T-cell (primary cell): Measurements from ENCODE around the gene LPO. TPM values are rescaled to one million over a fixed set of nuclear protein-coding genes. Genes with fewer than 3 reads are reported as not detected.

Source experiments
- ATAC-seq, 4 experiments: fragments of 200-7000 bp in 3 of 4; fragments of 150-1000 bp in 1 of 4; cut with Tn5 transposase; replicated peaks in 1 of 4; 1 replicate in 3 of 4; 2 replicates in 1 of 4; pipeline ENCODE4 v1.10.0; 2021; ENCODE audit warnings: moderate library complexity in 3 of 4, mild to moderate bottlenecking in 2 of 4, moderate number of reproducible peaks in 1 of 4
- CTCF ChIA-PET, 2 donors: fragments of 300-600 bp; sonication (Branson Sonifier 250); formaldehyde crosslinking; loops; one replicate each; lab custom pipeline; 2022; ENCODE audit warnings: antibody characterized with exemption in 2 of 2; lab: Charles Lee
- POLR2A ChIA-PET, 2 donors: fragments of 300-600 bp; sonication (Branson Sonifier 250); formaldehyde crosslinking; loops; one replicate each; lab custom pipeline; 2022; ENCODE audit warnings: antibody characterized with exemption in 2 of 2; lab: Charles Lee
- DNase-seq, 35 experiments: peaks; one replicate each; pipeline versions ENCODE4 v3.0.0 to v3.0.0-alpha.2; 2013 to 2023
- H3K27ac ChIP-seq: one replicate; pipeline ENCODE4 v1.5.1; 2013; ENCODE audit warnings: low read length
- H3K27me3 ChIP-seq, 2 experiments: replicated peaks in 1 of 2; 1 replicate in 1 of 2; 2 replicates in 1 of 2; pipeline versions ENCODE4 v1.6.1 to v1.7.0; 2013; ENCODE audit warnings: low read length in 1 of 2, mixed read lengths in 1 of 2; ENCODE audit not compliant: control insufficient read depth in 2 of 2, insufficient read depth in 2 of 2; ENCODE audit errors: extremely low read depth in 1 of 2
- H3K36me3 ChIP-seq, 2 donors: 1 replicate in 1 of 2; 2 replicates in 1 of 2; pipeline versions ENCODE4 v1.6.1 to v1.7.0; 2013; ENCODE audit warnings: low read length in 1 of 2; ENCODE audit not compliant: control insufficient read depth in 2 of 2, insufficient read depth in 1 of 2; ENCODE audit errors: extremely low read depth in 1 of 2
- H3K4me1 ChIP-seq, 2 experiments: 1 replicate in 1 of 2; 2 replicates in 1 of 2; pipeline versions ENCODE4 v1.6.1 to v1.7.0; 2013; ENCODE audit warnings: low read length in 2 of 2, mixed read lengths in 1 of 2; ENCODE audit not compliant: insufficient read depth in 2 of 2, control insufficient read depth in 1 of 2; ENCODE audit errors: extremely low read depth in 1 of 2
- H3K4me3 ChIP-seq, 2 donors: 1 replicate in 1 of 2; 2 replicates in 1 of 2; pipeline versions ENCODE4 v1.5.1 to v1.7.0; 2013; ENCODE audit warnings: mild to moderate bottlenecking in 2 of 2, low read length in 1 of 2, moderate library complexity in 1 of 2; ENCODE audit not compliant: control insufficient read depth in 1 of 2; ENCODE audit errors: extremely low read depth in 1 of 2
- H3K9me3 ChIP-seq: 2 replicates; pipeline ENCODE4 v1.7.0; 2013
- H3K27ac Mint-ChIP-seq, 2 donors: one replicate each; pipeline ENCODE4 v1.8.0; 2020 to 2021; ENCODE audit warnings: mild to moderate bottlenecking in 2 of 2, mixed read lengths in 2 of 2
- H3K27me3 Mint-ChIP-seq, 2 donors: one replicate each; pipeline ENCODE4 v1.8.0; 2021 to 2022; ENCODE audit warnings: mixed read lengths in 2 of 2
- H3K36me3 Mint-ChIP-seq: one replicate; pipeline ENCODE4 v1.8.0; 2021; ENCODE audit warnings: mixed read lengths
- H3K4me1 Mint-ChIP-seq, 3 donors: one replicate each; pipeline ENCODE4 v1.8.0; 2020 to 2022; ENCODE audit warnings: mixed read lengths in 3 of 3, mild to moderate bottlenecking in 1 of 3
- H3K4me3 Mint-ChIP-seq, 3 donors: one replicate each; pipeline ENCODE4 v1.8.0; 2020 to 2022; ENCODE audit warnings: mild to moderate bottlenecking in 3 of 3, mixed read lengths in 3 of 3, moderate library complexity in 3 of 3
- H3K9me3 Mint-ChIP-seq, 3 donors: one replicate each; pipeline ENCODE4 v1.8.0; 2020 to 2022; ENCODE audit warnings: mixed read lengths in 3 of 3
- WGBS: methylation state at CpG from one replicate; pipeline ENCODE4 v1.1.5; 2013; ENCODE audit warnings: missing lambda C conversion rate; ENCODE audit not compliant: insufficient coverage; 5-methylcytosine and 5-hydroxymethylcytosine counted together
- total RNA-seq, 35 experiments: library from RNA in 6 of 35; stranded (reverse) in 6 of 35; fragments of 120-200 nt in 1 of 35; gene quantifications; one replicate each; pipeline versions ENCODE4 v1.2.1 to v1.2.4 and lab custom pipeline; 2013 to 2026

LPO gene
- total RNA-seq, 5 donors from 2014 or later (not counting 1 experiment from before 2014, with no cell fraction given): not detected

DNA sequence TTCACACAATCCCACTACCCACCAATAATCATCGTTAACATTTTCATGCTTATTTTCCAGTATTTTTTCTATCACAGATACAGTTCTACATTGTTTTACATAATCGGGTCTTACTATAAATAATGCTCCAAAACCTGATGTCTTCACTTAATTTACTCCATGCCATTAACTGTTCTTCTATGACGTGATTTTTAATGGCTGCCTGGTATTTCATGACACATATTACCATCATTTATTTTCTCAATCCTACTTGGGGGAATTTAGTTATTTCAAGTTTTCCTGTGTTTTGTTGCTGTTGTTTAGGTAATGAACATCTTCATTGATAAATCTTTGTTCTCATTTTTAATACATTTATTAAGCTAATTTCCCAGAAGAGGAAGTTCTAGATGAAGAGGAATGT is 14.7 kb downstream of the LPO start:
- ATAC-seq: no peak
- Histone ChIP-seq H3K36me3 (no peaks in the 10 kb centered on the region), H3K4me3 (no peak overlapping the region), H3K9me3 (no peaks in the 10 kb centered on the region), H3K27me3 (peaks cover 0 to 31% of the 10 kb centered on the region in 2 experiments), H3K4me1 (peaks cover 0 to 12% of the 10 kb centered on the region in 2 experiments), H3K27ac (no peak overlapping the region)
- Mint-ChIP-seq H3K27ac (no peak overlapping the region), H3K27me3 (peaks cover 17 to 22% of the 10 kb centered on the region in 2 donors), H3K4me1 (peaks cover 5 to 15% (median 12%) of the 10 kb centered on the region in 3 donors), H3K4me3 (no peak overlapping the region), H3K9me3 (no peaks in the 10 kb centered on the region), H3K36me3 (no peaks in the 10 kb centered on the region)
- 100% methylated on average over 1 of the region's 3 CpGs for WGBS
- ChIA-PET POLR2A (no interaction called here), CTCF (interaction anchor here in 1 of 2 donors (0.6 to 0.7 kb wide), 2 partner anchors 96 to 246 kb away, joined by 3 to 4 read pairs; no protein-coding TSS in a partner anchor)
- no peak for DNase-seq

GRCh38 chr17:58254803-58255202 is 16.4 kb downstream of the LPO start:
- POLR2A ChIA-PET: interaction anchor here in 1 of 2 donors (0.7 kb wide), 1 partner anchor 90 kb away, joined by 3 read pairs; no protein-coding TSS in a partner anchor
- Mint-ChIP-seq H3K27ac (no peak overlapping the region), H3K36me3 (no peaks in the 10 kb centered on the region), H3K9me3 (no peaks in the 10 kb centered on the region), H3K27me3 (peaks cover 17 to 18% of the 10 kb centered on the region in 2 donors), H3K4me3 (no peak overlapping the region), H3K4me1 (peaks cover 0 to 6% (median 5%) of the 10 kb centered on the region in 3 donors)
- CTCF ChIA-PET: no interaction called here
- Histone ChIP-seq H3K36me3 (no peaks in the 10 kb centered on the region), H3K27me3 (peaks cover 0 to 20% of the 10 kb centered on the region in 2 experiments), H3K9me3 (no peaks in the 10 kb centered on the region), H3K4me3 (no peak overlapping the region), H3K4me1 (peaks cover 0 to 3% of the 10 kb centered on the region in 2 experiments), H3K27ac (no peak overlapping the region)
- DNase-seq (no peak), ATAC-seq (no peak)
- 15% methylated on average over 2 of the region's 8 CpGs for WGBS

GRCh38 chr17:58262149-58262548 is 23.8 kb downstream of the LPO start:
- no peaks in the 10 kb centered on the region for H3K4me1 Mint-ChIP-seq
- ChIA-PET CTCF (no interaction called here), POLR2A (no interaction called here)
- peaks cover 48 to 75% of the 10 kb centered on the region in 2 donors for H3K27me3 Mint-ChIP-seq
- no peak overlapping the region for H3K27ac Mint-ChIP-seq
- Histone ChIP-seq H3K36me3 (no peaks in the 10 kb centered on the region), H3K9me3 (no peaks in the 10 kb centered on the region), H3K27ac (no peak overlapping the region), H3K4me3 (no peak overlapping the region), H3K4me1 (no peaks in the 10 kb centered on the region), H3K27me3 (peaks cover 0 to 30% of the 10 kb centered on the region in 2 experiments)
- 73% methylated on average over 9 of the region's 11 CpGs for WGBS
- no peak for DNase-seq
- no peaks in the 10 kb centered on the region for H3K36me3 Mint-ChIP-seq
- ATAC-seq: no peak
- H3K9me3 Mint-ChIP-seq: no peaks in the 10 kb centered on the region
- H3K4me3 Mint-ChIP-seq: no peak overlapping the region

- Mint-ChIP-seq H3K27ac (no peak overlapping the region), H3K9me3 (no peaks in the 10 kb centered on the region), H3K4me3 (no peak overlapping the region), H3K27me3 (peaks cover 44 to 71% of the 10 kb centered on the region in 2 donors), H3K4me1 (no peaks in the 10 kb centered on the region), H3K36me3 (no peaks in the 10 kb centered on the region)
- CTCF ChIA-PET: no interaction called here
- ATAC-seq (no peak), DNase-seq (no peak)
- POLR2A ChIA-PET: no interaction called here
- Histone ChIP-seq H3K4me1 (no peaks in the 10 kb centered on the region), H3K36me3 (no peaks in the 10 kb centered on the region), H3K27me3 (peaks cover 0 to 41% of the 10 kb centered on the region in 2 experiments), H3K27ac (no peak overlapping the region), H3K4me3 (no peak overlapping the region), H3K9me3 (no peaks in the 10 kb centered on the region)
- WGBS: no CpG with 5 or more reads among the region's 1 CpG
Measured at GRCh38 chr17:58263773-58264172, 25.4 kb downstream of the LPO start.

DNA sequence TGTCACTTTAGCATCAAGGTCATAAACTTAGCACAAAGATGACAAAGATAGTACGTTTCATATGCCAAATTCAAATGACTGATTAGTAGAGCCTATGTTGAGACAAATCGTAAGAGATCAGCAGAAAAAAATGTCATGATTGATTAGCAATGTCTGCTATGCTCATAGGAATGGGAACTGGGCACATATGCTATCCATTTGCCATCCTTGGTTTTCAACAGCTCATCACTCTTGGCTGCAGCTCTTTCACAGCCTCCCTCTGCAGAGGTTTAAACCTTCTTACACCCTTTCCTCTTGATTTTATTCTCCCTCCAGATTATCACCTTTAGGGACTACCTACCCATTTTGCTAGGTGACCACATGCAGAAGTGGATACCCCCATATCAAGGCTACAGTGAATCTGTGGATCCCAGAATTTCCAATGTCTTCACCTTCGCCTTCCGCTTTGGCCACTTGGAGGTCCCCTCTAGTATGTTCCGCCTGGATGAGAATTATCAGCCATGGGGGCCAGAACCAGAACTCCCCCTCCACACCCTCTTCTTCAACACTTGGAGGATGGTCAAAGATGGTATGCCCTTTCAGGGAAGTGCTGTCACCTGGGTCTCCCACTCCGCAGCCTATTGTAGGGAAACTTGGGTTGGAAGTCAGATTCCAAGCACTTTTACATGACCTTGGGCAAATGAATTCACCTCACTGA is 26.2 kb downstream of the LPO start:
- CTCF ChIA-PET: no interaction called here

GRCh38 chr17:58265271-58265670 is 26.9 kb downstream of the LPO start:
- CTCF ChIA-PET: no interaction called here
- DNase-seq: no peak

More for the DNA sequence above, 26.2 kb downstream of the LPO start:
- no peak for ATAC-seq
- POLR2A ChIA-PET: no interaction called here
- Mint-ChIP-seq H3K4me3 (no peak overlapping the region), H3K4me1 (no peaks in the 10 kb centered on the region), H3K9me3 (no peaks in the 10 kb centered on the region), H3K27me3 (peaks cover 44 to 71% of the 10 kb centered on the region in 2 donors), H3K36me3 (no peaks in the 10 kb centered on the region), H3K27ac (no peak overlapping the region)
- Histone ChIP-seq H3K27me3 (peaks cover 0 to 44% of the 10 kb centered on the region in 2 experiments), H3K9me3 (no peaks in the 10 kb centered on the region), H3K4me3 (no peak overlapping the region), H3K4me1 (no peaks in the 10 kb centered on the region), H3K36me3 (no peaks in the 10 kb centered on the region), H3K27ac (no peak overlapping the region)
- 50% methylated on average over 1 of the region's 6 CpGs for WGBS
- DNase-seq: no peak

More at GRCh38 chr17:58265271-58265670, 26.9 kb downstream of the LPO start:
- no peaks in the 10 kb centered on the region for H3K9me3 Mint-ChIP-seq
- POLR2A ChIA-PET: no interaction called here
- 100% methylated on average over 2 of the region's 4 CpGs for whole genome bisulfite sequencing
- H3K4me1 ChIP-seq: no peaks in the 10 kb centered on the region
- H3K36me3 ChIP-seq: no peaks in the 10 kb centered on the region
- no peaks in the 10 kb centered on the region for H3K9me3 ChIP-seq
- H3K27me3 Mint-ChIP-seq: peaks cover 42 to 69% of the 10 kb centered on the region in 2 donors
- H3K4me3 ChIP-seq: no peak overlapping the region
- H3K27me3 ChIP-seq: peaks cover 0 to 48% of the 10 kb centered on the region in 2 experiments
- no peaks in the 10 kb centered on the region for H3K36me3 Mint-ChIP-seq
- no peak overlapping the region for H3K27ac Mint-ChIP-seq
- H3K4me3 Mint-ChIP-seq: no peak overlapping the region
- ATAC-seq: no peak
- H3K4me1 Mint-ChIP-seq: no peaks in the 10 kb centered on the region
- no peak overlapping the region for H3K27ac ChIP-seq
